A549 (cell line): ENCODE measurements around the gene NR2C2. TPM values are rescaled to one million over a fixed set of nuclear protein-coding genes. Genes with fewer than 3 reads are reported as not detected.

ENCODE experiments used
- ATAC-seq, 2 experiments: fragments of 200-7000 bp in 1 of 2; fragments of >200 bp in 1 of 2; cut with Nextera tagmentation in 1 of 2; cut with Tn5 transposase in 1 of 2; 3 replicates each; pipeline versions ENCODE4 v1.8.0 to v1.9.1; 2018 to 2020; ENCODE audit warnings: mild to moderate bottlenecking in 1 of 2, moderate library complexity in 1 of 2
- CTCF ChIA-PET: fragments of 300-600 bp; sonication (Branson Sonifier 250); formaldehyde crosslinking; extraction: SDS; loops from one replicate; lab custom pipeline; 2021; ENCODE audit warnings: antibody characterized with exemption, inconsistent platforms; lab: Yijun Ruan, JAX
- POLR2A ChIA-PET: fragments of 350-600 bp; formaldehyde crosslinking; extraction: SDS; loops from one replicate; lab custom pipeline; 2021; ENCODE audit warnings: antibody characterized with exemption, inconsistent platforms; lab: Yijun Ruan, JAX
- DNase-seq, 2 experiments: peaks; one replicate each; pipeline versions ENCODE4 v3.0.0 to v3.0.0-alpha.2; 2011 to 2016; ENCODE audit warnings: low read depth in 1 of 2, low spot score in 1 of 2
- FAIRE-seq: peaks from 2 replicates; lab custom pipeline; 2011; peaks lifted over from hg19 to GRCh38; lab: Jason Lieb, UNC
- H3K27ac ChIP-seq, 2 experiments: fragments of >200 bp; sonication (Bioruptor Twin); formaldehyde crosslinking; 3 replicates each; pipeline ENCODE4 v1.5.1; 2016 to 2017
- H3K4me1 ChIP-seq: fragments of >200 bp; sonication (Bioruptor Twin); formaldehyde crosslinking; 3 replicates; pipeline ENCODE4 v1.6.1; 2016
- H3K4me2 ChIP-seq: fragments of >200 bp; sonication (Bioruptor Twin); formaldehyde crosslinking; 3 replicates; pipeline ENCODE4 v1.6.1; 2016
- H3K4me3 ChIP-seq: fragments of >200 bp; sonication (Bioruptor Twin); formaldehyde crosslinking; 3 replicates; pipeline ENCODE4 v1.5.1; 2016
- H3K9me3 ChIP-seq: fragments of >200 bp; sonication (Bioruptor Twin); formaldehyde crosslinking; 3 replicates; pipeline ENCODE4 v1.6.1; 2016
- CEBPB ChIP-seq, 2 experiments: fragments of >200 bp in 1 of 2; sonication (Bioruptor Twin) in 1 of 2; formaldehyde crosslinking in 1 of 2; IDR thresholded peaks; 2 replicates each; pipeline ENCODE4 v1.6.1; 2012 to 2016
- CHD4 ChIP-seq: fragments of 200-600 bp; sonication (generic); IDR thresholded peaks from 2 replicates; pipeline ENCODE4 v1.6.1; 2016; ENCODE audit warnings: antibody characterized with exemption, mild to moderate bottlenecking, borderline replicate concordance
- CTCF ChIP-seq: fragments of >200 bp; sonication (Bioruptor Twin); formaldehyde crosslinking; IDR thresholded peaks from 3 replicates; pipeline ENCODE4 v1.5.1; 2016
- ELK1 ChIP-seq: fragments of 150-350 bp; IDR thresholded peaks from 2 replicates; pipeline ENCODE4 v1.6.1; 2014; ENCODE audit warnings: low read depth, mild to moderate bottlenecking, low read length
- HMGXB4 ChIP-seq: fragments of 250-450 bp; sonication (Bioruptor Pico); IDR thresholded peaks from 2 replicates; pipeline ENCODE4 v1.5.0; 2021; ENCODE audit warnings: mild to moderate bottlenecking, moderate library complexity, borderline replicate concordance
- HOXA7 ChIP-seq: fragments of 250-450 bp; sonication (Bioruptor Pico); IDR thresholded peaks from 2 replicates; pipeline ENCODE4 v1.5.0; 2020; ENCODE audit warnings: mild to moderate bottlenecking, moderate library complexity
- HOXB5 ChIP-seq: fragments of 250-450 bp; sonication (Bioruptor Pico); IDR thresholded peaks from 2 replicates; pipeline ENCODE4 v1.5.0; 2020; ENCODE audit warnings: mild to moderate bottlenecking, moderate library complexity
- KDM1A ChIP-seq: fragments of 200-600 bp; sonication (generic); IDR thresholded peaks from 2 replicates; pipeline ENCODE4 v1.6.1; 2016; ENCODE audit warnings: low read depth, mild to moderate bottlenecking
- KDM5A ChIP-seq: fragments of 200-600 bp; sonication (generic); IDR thresholded peaks from 2 replicates; pipeline ENCODE4 v1.6.1; 2016; ENCODE audit warnings: antibody characterized with exemption, mild to moderate bottlenecking
- MAFK ChIP-seq: fragments of 450-650 bp; IDR thresholded peaks from 2 replicates; pipeline ENCODE4 v1.6.1; 2014; ENCODE audit not compliant: partially characterized antibody
- MYC ChIP-seq: IDR thresholded peaks from 2 replicates; pipeline ENCODE4 v1.6.1; 2012; ENCODE audit warnings: mild to moderate bottlenecking, inconsistent platforms, low read length, improper control_type of control experiment, borderline replicate concordance
- NPAS2 ChIP-seq: fragments of 250-450 bp; sonication (Bioruptor Pico); IDR thresholded peaks from 2 replicates; pipeline ENCODE4 v1.8.0; 2022; ENCODE audit warnings: mild to moderate bottlenecking, moderate library complexity, borderline replicate concordance
- POLR2AphosphoS2 ChIP-seq: conservative IDR thresholded peaks from 2 replicates; pipeline ENCODE4 v1.6.1; 2012; ENCODE audit warnings: low read length, improper control_type of control experiment, inconsistent platforms
- RAD21 ChIP-seq, 2 experiments: fragments of >200 bp in 1 of 2; sonication (Bioruptor Twin) in 1 of 2; formaldehyde crosslinking in 1 of 2; IDR thresholded peaks in 1 of 2; conservative IDR thresholded peaks in 1 of 2; 2 replicates in 1 of 2; 3 replicates in 1 of 2; pipeline ENCODE4 v1.6.1; 2012 to 2018; ENCODE audit warnings: inconsistent platforms in 1 of 2
- TP53 ChIP-seq: fragments of 250-450 bp; sonication (Bioruptor Pico); IDR thresholded peaks from 2 replicates; pipeline ENCODE4 v1.5.0; 2021; ENCODE audit warnings: mild to moderate bottlenecking, moderate library complexity
- ZFP36 ChIP-seq: fragments of 450-650 bp; IDR thresholded peaks from 2 replicates; pipeline ENCODE4 v1.6.1; 2014; ENCODE audit warnings: borderline replicate concordance; ENCODE audit not compliant: partially characterized antibody
- ZSCAN20 ChIP-seq: fragments of 250-450 bp; sonication (Bioruptor Pico); IDR thresholded peaks from 2 replicates; pipeline ENCODE4 v1.8.0; 2022; ENCODE audit warnings: mild to moderate bottlenecking, moderate library complexity
- WGBS: methylation state at CpG from one replicate; pipeline ENCODE4 v1.1.6; 2017; ENCODE audit errors: missing lambda C conversion rate; 5-methylcytosine and 5-hydroxymethylcytosine counted together
- polyA plus RNA-seq, 4 experiments: library from polyadenylated mRNA; depleted of rRNA in 3 of 4; stranded (reverse); fragments of >200 nt; fragmentation: RNase III in 1 of 4; extraction: RNeasy Plus Mini Kit Qiagen cat#74134 plus additional on column Dnase treatment in 1 of 4; gene quantifications; 2 replicates in 3 of 4; 3 replicates in 1 of 4; pipeline ENCODE4 v1.2.3, GENCODE V29; 2011 to 2017

The NR2C2 gene
- polyA plus RNA-seq, 2 of the 4 experiments (the other 2 are of a cell fraction) = 14.6 to 20.2 TPM

DNA sequence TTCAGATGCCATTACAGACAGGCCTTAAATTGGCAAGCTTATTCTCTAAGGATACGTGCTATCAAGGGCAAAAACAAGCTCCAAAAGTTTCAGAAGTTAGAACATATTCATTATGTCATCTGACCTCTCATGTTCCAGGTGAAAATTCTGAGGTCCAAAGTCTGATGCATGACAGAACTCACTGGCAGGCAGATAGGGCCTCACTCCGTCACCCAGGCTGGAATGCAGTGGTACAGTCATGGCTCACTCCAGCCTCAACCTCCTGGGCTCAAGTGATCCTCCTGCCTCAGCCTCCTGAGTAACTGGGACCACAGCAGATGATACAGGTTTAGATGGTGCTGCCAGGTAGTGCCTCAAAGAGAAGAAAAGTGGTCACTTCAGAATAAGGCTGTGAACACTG, 102.2 kb downstream of the NR2C2 start (continued):
- TF ChIP-seq KDM1A (no peak), TP53 (CRISPR knock-in tag) (no peak)

DNA sequence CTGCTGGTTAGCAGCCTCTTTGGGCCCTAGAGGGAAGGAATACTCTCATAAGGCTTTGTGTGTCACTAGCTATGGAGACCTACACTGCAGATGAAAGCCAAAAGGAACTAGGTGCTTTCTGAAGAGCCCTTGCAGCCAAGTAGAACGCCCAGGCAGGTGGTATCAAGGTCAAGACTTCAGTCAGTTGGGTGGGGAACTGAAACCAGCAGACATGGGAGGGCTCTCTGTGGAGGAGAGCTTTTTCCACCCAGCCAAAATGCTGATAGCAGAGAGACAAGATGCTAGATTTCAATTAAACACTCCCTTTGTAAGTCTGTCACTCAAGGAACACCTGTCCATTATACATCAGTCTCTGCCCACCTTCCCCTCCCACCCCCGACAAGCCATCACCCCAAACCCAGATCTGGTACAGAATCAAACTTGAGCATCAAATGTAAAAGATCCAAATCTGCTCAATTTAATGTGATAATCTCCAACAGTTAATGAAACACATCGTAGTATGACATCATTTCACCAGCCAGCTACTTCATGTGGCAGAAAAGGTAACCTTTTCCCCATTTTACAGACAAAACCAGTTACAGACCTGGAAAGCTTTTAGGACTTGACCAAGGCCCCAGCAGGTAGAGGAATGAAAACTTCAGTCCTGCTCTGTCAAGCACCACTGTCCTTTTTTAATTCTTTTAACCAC, 103.2 kb downstream of the NR2C2 start:
- ATAC-seq = no peak

DNA sequence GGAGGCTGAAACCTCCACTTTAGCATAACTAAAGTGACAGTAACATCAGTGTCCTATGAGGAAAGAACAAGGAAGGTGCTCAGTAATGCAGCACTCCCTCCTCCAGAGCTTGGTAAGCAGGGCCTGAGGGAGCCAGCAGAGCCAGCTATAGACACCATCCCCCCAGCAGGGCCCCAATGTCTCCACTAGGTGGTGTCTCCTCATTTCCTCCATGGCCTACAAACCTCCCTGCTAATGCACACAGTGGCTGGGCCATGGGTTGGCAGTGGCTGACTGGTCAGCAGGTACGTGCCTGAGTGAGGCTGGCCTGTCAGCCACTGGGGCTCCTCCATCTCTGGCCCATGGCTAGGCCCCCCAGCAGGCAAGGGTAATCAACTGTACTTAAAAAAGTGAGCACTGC, 104.1 kb downstream of the NR2C2 start:
- FAIRE-seq (no peak), DNase-seq (peak; percentile 60 to 81), ATAC-seq (peak; percentile 96 to 99)
- WGBS = 29% methylated on average over 1 of the region's 1 CpG
- ChIA-PET CTCF (interaction anchor here (0.9 to 1.7 kb wide), 7 partner anchors 8 to 131 kb away, joined by 3 to 6 read pairs (median 4); no protein-coding TSS in a partner anchor), POLR2A (interaction anchor here (1.4 kb wide), 1 partner anchor 13 kb away, joined by 4 read pairs; no protein-coding TSS in a partner anchor)
- H3K4me2 ChIP-seq = no peak overlapping the region
- no peaks in the 10 kb centered on the region for H3K9me3 ChIP-seq
- no peaks in the 10 kb centered on the region for H3K4me1 ChIP-seq
- no peak overlapping the region for H3K27ac ChIP-seq
- no peak overlapping the region for H3K4me3 ChIP-seq
- TF ChIP-seq ZFP36 = no peak
- no peak for TF ChIP-seq ELK1
- TF ChIP-seq ZSCAN20 = no peak
- TF ChIP-seq RAD21 (conservative IDR thresholded peaks at IDR 0.05 in 1 of 2, IDR thresholded peaks at IDR 0.05 in 1 of 2) = 0 out of 5 replicates have a peak, but pooled peaks of 1 of the 2 experiments have one; percentile 1
- peak; percentile 42 for TF ChIP-seq CTCF
- TF ChIP-seq MAFK = no peak
- TF ChIP-seq TP53 (CRISPR knock-in tag) = no peak

More for the DNA sequence above, 103.2 kb downstream of the NR2C2 start:
- DNase-seq = no peak
- Histone ChIP-seq H3K27ac (no peak overlapping the region), H3K4me1 (no peaks in the 10 kb centered on the region), H3K4me2 (no peak overlapping the region), H3K4me3 (no peak overlapping the region), H3K9me3 (no peaks in the 10 kb centered on the region)
- ChIA-PET POLR2A (interaction anchor here (1.4 kb wide), 1 partner anchor 14 kb away, joined by 4 read pairs; no protein-coding TSS in a partner anchor), CTCF (interaction anchor here (0.9 to 1.7 kb wide), 7 partner anchors 9 to 130 kb away, joined by 3 to 6 read pairs (median 4); no protein-coding TSS in a partner anchor)
- 95% methylated on average over 3 of the region's 3 CpGs for WGBS
- FAIRE-seq = no peak
- TF ChIP-seq ZSCAN20 = no peak
- TF ChIP-seq MYC = no peak
- no peak for TF ChIP-seq HMGXB4 (CRISPR knock-in tag)
- TF ChIP-seq CHD4 = no peak
- no peak for TF ChIP-seq HOXA7 (CRISPR knock-in tag)
- TF ChIP-seq HOXB5 = no peak
- no peak for TF ChIP-seq CEBPB (IDR thresholded peaks at IDR 0.05)
- no peak for TF ChIP-seq POLR2AphosphoS2
- TF ChIP-seq KDM5A = no peak
- no peak for TF ChIP-seq NPAS2 (CRISPR knock-in tag)
